GM19452 (cell line): ENCODE results near the gene NBAS.
"Not testable (repeated sequence)": the region's sequence is repeated elsewhere in the genome, so short reads cannot be mapped to it uniquely, and the experiment has no call there.

Experiments used
- ATAC-seq: cut with Tn5 transposase; IDR thresholded peaks from one replicate; pipeline ENCODE4 v1.9.1; 2021; ENCODE audit not compliant: unreplicated experiment

The NBAS gene

GRCh38 chr2:15323227-15323626 is 237.9 kb downstream of the NBAS start:
- no peak for ATAC-seq

- ATAC-seq = not testable (repeated sequence)
Measured at GRCh38 chr2:15321481-15321880, 239.7 kb downstream of the NBAS start.

- no peak for ATAC-seq
Measured at GRCh38 chr2:15316370-15316814, 244.7 kb downstream of the NBAS start.

GRCh38 chr2:15315411-15315810 is 245.7 kb downstream of the NBAS start:
- ATAC-seq = no peak

GRCh38 chr2:15313657-15314056 is 247.5 kb downstream of the NBAS start:
- peak; percentile 80 for ATAC-seq

- ATAC-seq = no peak
Measured at GRCh38 chr2:15311926-15312325, 249.2 kb downstream of the NBAS start.

- peak; percentile 50 for ATAC-seq
Measured at GRCh38 chr2:15311201-15311907, 249.8 kb downstream of the NBAS start.

GRCh38 chr2:15307526-15307925 is 253.6 kb downstream of the NBAS start:
- ATAC-seq = no peak

- no peak for ATAC-seq
Measured at GRCh38 chr2:15306706-15307105, 254.4 kb downstream of the NBAS start.

- ATAC-seq = no peak
Measured at GRCh38 chr2:15303874-15304273, 257.3 kb downstream of the NBAS start.

GRCh38 chr2:15302154-15302553 is 259.0 kb downstream of the NBAS start:
- no peak for ATAC-seq

- no peak for ATAC-seq
Measured at GRCh38 chr2:15300624-15301573, 260.2 kb downstream of the NBAS start.

- no peak for ATAC-seq
Measured at GRCh38 chr2:15299904-15300520, 261.1 kb downstream of the NBAS start.

GRCh38 chr2:15298770-15299169 is 262.4 kb downstream of the NBAS start:
- ATAC-seq = no peak

GRCh38 chr2:15293262-15293937 is 267.7 kb downstream of the NBAS start:
- ATAC-seq = peak; percentile 93

GRCh38 chr2:15287447-15288184 is 273.5 kb downstream of the NBAS start:
- no peak for ATAC-seq

- ATAC-seq = no peak
Measured at GRCh38 chr2:15284614-15285013, 276.5 kb downstream of the NBAS start.

GRCh38 chr2:15281681-15282080 is 279.5 kb downstream of the NBAS start:
- no peak for ATAC-seq

GRCh38 chr2:15279201-15279876 is 281.8 kb downstream of the NBAS start:
- no peak for ATAC-seq

- ATAC-seq = no peak
Measured at GRCh38 chr2:15278296-15278695, 282.8 kb downstream of the NBAS start.
